Spleen (tissue), 13 donors: ENCODE data around the gene CPSF4L. TPM values are rescaled to one million over a fixed set of nuclear protein-coding genes. Genes with fewer than 3 reads are reported as not detected.
"Not testable (repeated sequence)": the region's sequence is repeated elsewhere in the genome, so short reads cannot be mapped to it uniquely, and the experiment has no call there.

Experiments used
- DNase-seq: peaks from one replicate; pipeline ENCODE4 v3.0.0-alpha.2; 2020
- H3K27ac ChIP-seq, 8 donors: fragments of 200-600 bp; sonication (generic) in 7 of 8; 1 replicate in 4 of 8; 2 replicates in 4 of 8; pipeline versions ENCODE4 v1.5.0 to v1.8.0; 2016 to 2021; ENCODE audit warnings: inconsistent platforms in 4 of 8, mild to moderate bottlenecking in 4 of 8, moderate library complexity in 1 of 8
- H3K27me3 ChIP-seq, 7 donors: fragments of 200-600 bp; sonication (generic) in 6 of 7; replicated peaks in 1 of 7; 1 replicate in 4 of 7; 2 replicates in 3 of 7; pipeline versions ENCODE4 v1.5.0 to v1.8.0; 2016 to 2021; ENCODE audit warnings: inconsistent platforms in 3 of 7, mild to moderate bottlenecking in 1 of 7
- H3K36me3 ChIP-seq, 6 donors: fragments of 200-600 bp; sonication (generic) in 5 of 6; 1 replicate in 4 of 6; 2 replicates in 2 of 6; pipeline versions ENCODE4 v1.5.0 to v1.8.0; 2016 to 2021; ENCODE audit warnings: inconsistent platforms in 2 of 6
- H3K4me1 ChIP-seq, 6 donors: fragments of 200-600 bp; sonication (generic) in 5 of 6; 1 replicate in 3 of 6; 2 replicates in 3 of 6; pipeline versions ENCODE4 v1.5.0 to v1.8.0; 2016 to 2021; ENCODE audit warnings: inconsistent platforms in 3 of 6
- H3K4me3 ChIP-seq, 8 donors: fragments of 200-600 bp; sonication (generic) in 7 of 8; 1 replicate in 4 of 8; 2 replicates in 4 of 8; pipeline versions ENCODE4 v1.5.0 to v1.8.0; 2016 to 2021; ENCODE audit warnings: inconsistent platforms in 4 of 8, mild to moderate bottlenecking in 4 of 8, moderate library complexity in 2 of 8
- H3K9me3 ChIP-seq, 8 donors: fragments of 200-600 bp; sonication (generic) in 7 of 8; 1 replicate in 4 of 8; 2 replicates in 4 of 8; pipeline versions ENCODE4 v1.5.0 to v1.8.0; 2016 to 2021; ENCODE audit warnings: inconsistent platforms in 4 of 8
- CTCF ChIP-seq, 11 experiments: fragments of 200-600 bp in 7 of 11; fragments of 450-650 bp in 4 of 11; sonication (generic) in 4 of 11; IDR thresholded peaks in 8 of 11; conservative IDR thresholded peaks in 3 of 11; 1 replicate in 7 of 11; 2 replicates in 4 of 11; pipeline versions ENCODE4 v1.4.0 to v1.8.0; 2016 to 2021; ENCODE audit warnings: antibody characterized with exemption in 11 of 11, inconsistent platforms in 4 of 11, mild to moderate bottlenecking in 1 of 11
- POLR2A ChIP-seq, 3 donors: fragments of 450-650 bp; IDR thresholded peaks; one replicate each; pipeline ENCODE4 v1.5.1; 2017; ENCODE audit warnings: antibody characterized with exemption in 3 of 3, mild to moderate bottlenecking in 1 of 3
- POLR2AphosphoS5 ChIP-seq, 3 donors: sonication (generic); formaldehyde crosslinking; IDR thresholded peaks; one replicate each; pipeline ENCODE4 v1.5.1; 2017; ENCODE audit warnings: antibody characterized with exemption in 3 of 3
- WGBS, 5 donors: extraction: QIAGEN DNeasy Blood & Tissue Kit in 3 of 5; methylation state at CpG; one replicate each; pipeline versions ENCODE4 v1.1.5 to v1.1.7; 2013 to 2018; 5-methylcytosine and 5-hydroxymethylcytosine counted together
- intact Hi-C: fragments of 100-400 bp; cut with DNase I; formaldehyde crosslinking; loops from one replicate; pipeline ENCODE4 v1.15.0; 2023; ENCODE audit warnings: low total_unique reads
- long read RNA-seq, 2 donors: transcript quantifications; one replicate each; lab custom pipeline, GENCODE V29; 2026
- polyA plus RNA-seq, 3 donors: library from polyadenylated mRNA; stranded (reverse); fragments of 200-250 nt; gene quantifications; one replicate each; pipeline ENCODE4 v1.2.1, GENCODE V29; 2013
- total RNA-seq, 7 donors: library from RNA; depleted of rRNA in 3 of 7; stranded (reverse); fragments of >200 nt in 3 of 7; fragmentation: NEBNext Ultra II Directional in 4 of 7; extraction: Animal tissue kit (Norgen Biotek cat#: 25700) in 4 of 7; gene quantifications; one replicate each; pipeline versions ENCODE4 v1.1.0 to v1.2.1, GENCODE V29; 2016 to 2021
- donor health status: healthy with polysubstance abuse.
- donor health status: DM: no; HTN: no; CAD: no; lungs with moderate emphysema.
- donor health status: DM: no; HTN: no; CAD: no.
- donor health status: Bipolar disorder and iron deficiency.
- donor health status: healthy.
- donor health status: DM: no; HTN: no; CAD: no.
- donor health status: DM: yes; HTN: yes; CAD: no.

The CPSF4L gene
- total RNA-seq (not detected), polyA plus RNA-seq (not detected)
- long read RNA-seq, donor 1, result 0 reads
- long read RNA-seq, donor 2, result 0 reads

GRCh38 chr17:73261617-73261951 lies at the start of gene CPSF4L:
TSS of gene CPSF4L (minus strand) at chr17:73261880. CDS start at chr17:73261818, 62 bp downstream.
- 73 to 96% (median 86%) methylated on average over 9 of the region's 9 CpGs for WGBS, 5 donors

DNA sequence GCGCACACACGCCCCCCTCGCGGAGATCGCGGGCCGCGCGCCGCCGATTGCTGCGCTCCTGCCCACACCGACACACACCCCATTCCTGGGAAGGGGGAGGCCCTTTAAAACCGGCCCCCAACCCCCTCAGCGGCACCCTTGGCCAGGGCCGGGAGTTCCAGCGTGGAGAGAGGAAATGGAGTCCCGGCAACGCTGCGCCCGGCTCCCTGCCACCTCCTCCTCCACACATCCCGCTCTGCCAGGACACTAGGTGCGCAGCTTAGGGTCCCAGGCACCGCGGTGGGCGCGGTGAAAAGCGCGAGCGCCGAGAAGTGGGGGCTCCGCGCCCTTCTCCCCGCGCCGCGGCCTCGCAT lies 49.7 kb upstream of the CPSF4L start:
- TF ChIP-seq POLR2AphosphoS5 (IDR thresholded peaks at IDR 0.05) (no peak), CTCF (IDR thresholded peaks at IDR 0.05 in 8 of 11, conservative IDR thresholded peaks at IDR 0.05 in 3 of 11) (no peak), POLR2A (IDR thresholded peaks at IDR 0.05) (no peak)
- Histone ChIP-seq H3K36me3 (no peaks in the 10 kb centered on the region), H3K27me3 (peaks cover 0 to 11% (median 0%) of the 10 kb centered on the region in 7 donors), H3K4me1 (peaks cover 8 to 63% (median 41%) of the 10 kb centered on the region in 6 donors), H3K4me3 (peak overlapping the region; percentile 72 to 97 (median 87)), H3K9me3 (no peaks in the 10 kb centered on the region), H3K27ac (peak overlapping the region; percentile 77 to 95 (median 91))
- intact Hi-C loops, result no loop called here
- DNase-seq, result peak; percentile 85
- 0 to 3% (median 0%) methylated on average over 22 to 38 of the region's 38 CpGs for WGBS, 5 donors

More at GRCh38 chr17:73261617-73261951, at the start of gene CPSF4L:
- intact Hi-C loops, result no loop called here
- Histone ChIP-seq H3K9me3 (no peaks in the 10 kb centered on the region), H3K4me3 (peak within 1 kb of the TSS in 1 of 8 donors; percentile 4), H3K27ac (peak within 1 kb of the TSS in 7 of 8 donors; percentile 26 to 77 (median 73)), H3K4me1 (peaks cover 0 to 19% (median 2%) of the 10 kb centered on the region in 6 donors), H3K27me3 (no peaks in the 10 kb centered on the region), H3K36me3 (no peaks in the 10 kb centered on the region)
- TF ChIP-seq POLR2AphosphoS5 (IDR thresholded peaks at IDR 0.05), result no peak
- no peak for TF ChIP-seq POLR2A (IDR thresholded peaks at IDR 0.05)
- TF ChIP-seq CTCF (IDR thresholded peaks at IDR 0.05 in 8 of 11, conservative IDR thresholded peaks at IDR 0.05 in 3 of 11), result no peak
- DNase-seq, result peak; percentile 49

DNA sequence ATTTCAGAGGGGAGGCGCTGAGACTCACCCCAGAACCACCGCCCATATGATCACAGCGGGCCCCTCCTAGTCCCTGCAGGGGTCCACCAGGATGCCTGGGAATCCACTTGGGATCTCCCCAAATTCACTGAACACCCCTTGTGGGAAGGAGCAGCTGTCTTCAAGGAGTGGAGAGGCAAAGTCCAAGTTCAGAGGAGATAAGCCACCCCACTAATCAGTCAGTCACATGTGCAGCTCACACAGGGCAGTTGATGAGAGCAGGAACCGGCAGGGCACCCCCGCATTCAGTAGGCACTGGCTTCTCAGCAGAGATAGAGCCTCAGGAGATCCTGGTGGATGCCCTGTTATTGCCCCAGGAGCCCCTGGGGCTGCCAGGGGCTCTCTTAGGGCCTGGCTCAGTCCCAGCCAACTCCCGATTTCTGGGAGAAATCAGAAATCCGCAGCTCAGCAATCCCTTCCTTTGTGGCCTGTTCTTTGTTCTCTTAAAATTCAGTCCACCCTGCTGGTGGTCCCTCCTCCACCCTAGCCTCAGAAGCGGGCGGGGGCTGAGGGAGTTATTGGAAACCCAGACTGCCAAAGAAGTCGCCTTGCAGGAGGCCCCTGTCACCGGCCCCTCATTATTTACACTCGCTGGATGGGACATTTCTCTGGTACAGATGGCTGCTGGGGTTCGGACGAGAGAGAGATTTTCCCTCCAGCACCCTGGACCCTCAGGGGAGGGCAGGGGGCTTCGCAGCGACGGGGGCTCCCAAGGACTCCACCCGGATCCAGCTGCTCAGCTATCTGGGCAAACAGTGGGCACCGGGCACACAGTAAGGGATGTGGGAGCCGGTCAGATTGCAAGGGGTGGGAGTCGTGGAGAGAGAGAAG lies 48.3 kb upstream of the CPSF4L start:
- DNase-seq, result no peak
- intact Hi-C loops, result no loop called here
- WGBS, 5 donors, result 19 to 30% (median 23%) methylated on average over 19 to 21 of the region's 21 CpGs

GRCh38 chr17:73308959-73309358 lies 47.3 kb upstream of the CPSF4L start:
- H3K36me3 ChIP-seq, H3K9me3 ChIP-seq, DNase-seq, intact Hi-C loops: not testable (repeated sequence)
- Histone ChIP-seq H3K4me3 (peak overlapping the region; percentile 72 to 97 (median 87)), H3K27ac (peak overlapping the region in 7 of 8 donors; percentile 5 to 95 (median 91)), H3K27me3 (peaks cover 0 to 22% (median 0%) of the 10 kb centered on the region in 7 donors), H3K4me1 (peaks cover 19 to 87% (median 62%) of the 10 kb centered on the region in 6 donors)
- WGBS, 5 donors, result 71 to 91% (median 85%) methylated on average over 5 of the region's 5 CpGs

More for the DNA sequence above, 48.3 kb upstream of the CPSF4L start:
- Histone ChIP-seq H3K4me3 (peak overlapping the region; percentile 72 to 97 (median 87)), H3K27me3 (peaks cover 0 to 20% (median 0%) of the 10 kb centered on the region in 7 donors), H3K4me1 (peaks cover 16 to 77% (median 55%) of the 10 kb centered on the region in 6 donors), H3K36me3 (no peaks in the 10 kb centered on the region), H3K27ac (peak overlapping the region; percentile 5 to 95 (median 88)), H3K9me3 (no peaks in the 10 kb centered on the region)
- no peak for TF ChIP-seq POLR2A (IDR thresholded peaks at IDR 0.05)
